ENCODE data around the gene MEPCE. TPM values are rescaled to one million over a fixed set of nuclear protein-coding genes. Genes with fewer than 3 reads are reported as not detected.

The MEPCE gene
- total and polyA plus RNA-seq, 9 of the 15 experiments (the other 6 are each of a cell fraction or from before 2014, with no cell fraction given), result 10.9 to 76.3 (median 44.1) TPM

- no peak for TF ChIP-seq GTF3C2 (IDR thresholded peaks at IDR 0.05; ENCODE audit: borderline replicate concordance, extremely low read depth, insufficient read length)
- TF ChIP-seq CHD1 (IDR thresholded peaks at IDR 0.05; ENCODE audit: low read length), result no peak
- TF ChIP-seq ZNF407 (IDR thresholded peaks at IDR 0.05; ENCODE audit: low read depth), result no peak
- TF ChIP-seq FOXK1 (CRISPR knock-in tag; IDR thresholded peaks at IDR 0.05; ENCODE audit: borderline replicate concordance), result peak; percentile 72; the same call in 1 of the 2 replicates
- no peak for TF ChIP-seq SFPQ (IDR thresholded peaks at IDR 0.05; ENCODE audit: low read depth, low read length)
- TF ChIP-seq ETV5 (CRISPR knock-in tag; IDR thresholded peaks at IDR 0.05; ENCODE audit: low read depth), result no peak
- no peak for TF ChIP-seq ZSCAN32 (CRISPR knock-in tag; IDR thresholded peaks at IDR 0.05)
- TF ChIP-seq ZHX1 (conservative IDR thresholded peaks at IDR 0.05; ENCODE audit: low read length), result no peak; the same call in 1 of the 2 replicates
- no peak for TF ChIP-seq ZNF436 (CRISPR knock-in tag; IDR thresholded peaks at IDR 0.05)
These were observed 529 bp upstream of the MEPCE start (continued) for GRCh38 chr7:100428967-100429636.
